ENCODE data around the gene FOXI1. TPM values are rescaled to one million over a fixed set of nuclear protein-coding genes. Genes with fewer than 3 reads are reported as not detected.

FOXI1 gene
- total RNA-seq, 2 experiments from 2014 or later = 0.28 TPM; not detected in 1

DNA sequence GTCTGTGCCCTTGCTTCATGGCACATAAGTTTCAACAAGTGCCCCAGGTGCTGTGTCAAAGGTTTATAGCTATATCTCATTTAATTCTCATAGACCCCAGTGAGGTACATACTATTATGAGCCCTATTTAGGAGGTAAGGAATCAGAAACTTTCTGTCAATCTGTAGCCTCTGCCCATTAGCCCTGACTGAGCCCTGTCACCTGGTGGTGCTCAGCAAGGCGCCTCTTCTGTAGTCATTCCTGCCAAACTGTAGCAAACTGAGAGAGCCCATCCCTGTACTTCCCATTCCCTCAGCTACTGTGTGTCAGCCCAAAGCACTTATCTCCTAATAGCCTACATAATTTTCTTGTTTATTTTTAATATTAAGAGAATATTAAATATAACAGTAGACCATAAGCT is 46.5 kb upstream of the FOXI1 start:
- ChIA-PET CTCF (no interaction called here), POLR2A (interaction anchor here (0.6 kb wide), 1 partner anchor 58 kb away, joined by 3 read pairs; no protein-coding TSS in a partner anchor)
- Mint-ChIP-seq H3K36me3 (ENCODE audit: low read depth) (peaks cover 98% of the 10 kb centered on the region), H3K27ac (no peak overlapping the region), H3K27me3 (no peaks in the 10 kb centered on the region), H3K9me3 (no peaks in the 10 kb centered on the region), H3K4me3 (no peak overlapping the region), H3K4me1 (ENCODE audit: low read depth) (no peaks in the 10 kb centered on the region)
- no peaks in the 10 kb centered on the region for H3K4me1 ChIP-seq (ENCODE audit: insufficient read depth, low read length)
- no peak overlapping the region for H3K27ac ChIP-seq (ENCODE audit: low read depth in 1 of 2, low read length in 2 of 2)
- H3K9me3 ChIP-seq (ENCODE audit: control insufficient read depth in 1 of 2, insufficient read depth in 1 of 2, low read length in 2 of 2) = peaks cover 0 to 15% of the 10 kb centered on the region in 2 experiments
- ATAC-seq (ENCODE audit: poor library complexity) (no peak), DNase-seq (no peak)
- peaks cover 86% of the 10 kb centered on the region for H3K36me3 ChIP-seq (ENCODE audit: insufficient read depth, low read length)
- no peak for TF ChIP-seq CTCF (IDR thresholded peaks at IDR 0.05)
- H3K27me3 ChIP-seq (ENCODE audit: control insufficient read depth in 1 of 2, insufficient read depth in 2 of 2, low read length in 2 of 2) = no peaks in the 10 kb centered on the region
- H3K4me3 ChIP-seq (ENCODE audit: low read length) = no peak overlapping the region
- intact Hi-C loops (cut with DNase I, micrococcal nuclease) = no loop called here

- no peaks in the 10 kb centered on the region for H3K4me1 ChIP-seq (ENCODE audit: insufficient read depth, low read length)
- TF ChIP-seq CTCF (IDR thresholded peaks at IDR 0.05) = no peak
- Mint-ChIP-seq H3K36me3 (ENCODE audit: low read depth) (peaks cover 98% of the 10 kb centered on the region), H3K27me3 (no peaks in the 10 kb centered on the region), H3K9me3 (no peaks in the 10 kb centered on the region), H3K4me3 (no peak overlapping the region), H3K27ac (no peak overlapping the region), H3K4me1 (ENCODE audit: low read depth) (no peaks in the 10 kb centered on the region)
- no peak overlapping the region for H3K4me3 ChIP-seq (ENCODE audit: low read length)
- peaks cover 0 to 3% of the 10 kb centered on the region in 2 experiments for H3K9me3 ChIP-seq (ENCODE audit: control insufficient read depth in 1 of 2, insufficient read depth in 1 of 2, low read length in 2 of 2)
- no peaks in the 10 kb centered on the region for H3K27me3 ChIP-seq (ENCODE audit: control insufficient read depth in 1 of 2, insufficient read depth in 2 of 2, low read length in 2 of 2)
- no peak overlapping the region for H3K27ac ChIP-seq (ENCODE audit: low read depth in 1 of 2, low read length in 2 of 2)
- DNase-seq (no peak), ATAC-seq (ENCODE audit: poor library complexity) (no peak)
- peaks cover 75% of the 10 kb centered on the region for H3K36me3 ChIP-seq (ENCODE audit: insufficient read depth, low read length)
- intact Hi-C loops (cut with DNase I, micrococcal nuclease) = no loop called here
- ChIA-PET CTCF (no interaction called here), POLR2A (interaction anchor here (0.5 kb wide), 1 partner anchor 849 kb away, joined by 3 read pairs; no protein-coding TSS in a partner anchor)
Measured at GRCh38 chr5:170067152-170067551, 38.5 kb upstream of the FOXI1 start.

GRCh38 chr5:170067574-170068170 is 38.0 kb upstream of the FOXI1 start:
- H3K27me3 ChIP-seq (ENCODE audit: control insufficient read depth in 1 of 2, insufficient read depth in 2 of 2, low read length in 2 of 2) = no peaks in the 10 kb centered on the region
- Mint-ChIP-seq H3K4me1 (ENCODE audit: low read depth) (no peaks in the 10 kb centered on the region), H3K27me3 (no peaks in the 10 kb centered on the region), H3K36me3 (ENCODE audit: low read depth) (peaks cover 98% of the 10 kb centered on the region), H3K27ac (no peak overlapping the region), H3K4me3 (no peak overlapping the region), H3K9me3 (no peaks in the 10 kb centered on the region)
- H3K27ac ChIP-seq (ENCODE audit: low read depth in 1 of 2, low read length in 2 of 2) = no peak overlapping the region
- no peak overlapping the region for H3K4me3 ChIP-seq (ENCODE audit: low read length)
- TF ChIP-seq CTCF (IDR thresholded peaks at IDR 0.05) = no peak
- peaks cover 0 to 3% of the 10 kb centered on the region in 2 experiments for H3K9me3 ChIP-seq (ENCODE audit: control insufficient read depth in 1 of 2, insufficient read depth in 1 of 2, low read length in 2 of 2)
- intact Hi-C loops (cut with DNase I, micrococcal nuclease) = no loop called here
- ChIA-PET POLR2A (no interaction called here), CTCF (no interaction called here)
- no peak for DNase-seq
- H3K4me1 ChIP-seq (ENCODE audit: insufficient read depth, low read length) = no peaks in the 10 kb centered on the region
- ATAC-seq (ENCODE audit: poor library complexity) = no peak
- H3K36me3 ChIP-seq (ENCODE audit: insufficient read depth, low read length) = peaks cover 70% of the 10 kb centered on the region

All from CD4-positive, alpha-beta T cell (primary cell).